Measurements from ENCODE around the gene SMYD3. TPM values are rescaled to one million over a fixed set of nuclear protein-coding genes. Genes with fewer than 3 reads are reported as not detected.

The SMYD3 gene
- total RNA-seq, 1 experiment from 2014 or later: 25.5 TPM

- Histone ChIP-seq H3K27me3 (ENCODE audit: insufficient read depth, low read length) (no peaks in the 10 kb centered on the region), H4K20me1 (ENCODE audit: control insufficient read depth, insufficient read depth, insufficient read length) (no peaks in the 10 kb centered on the region), H3K9ac (ENCODE audit: extremely low read depth, insufficient read length, low read length) (no peak overlapping the region), H3T11ph (ENCODE audit: low read length) (no peak overlapping the region), H3K4me2 (ENCODE audit: insufficient read depth, insufficient read length, low read length) (no peak overlapping the region), H3K4me1 (ENCODE audit: insufficient read depth, low read length) (no peaks in the 10 kb centered on the region), H2BK12ac (ENCODE audit: insufficient read length, low read depth, low read length) (no peak overlapping the region), H3K23me2 (ENCODE audit: insufficient read length, low read depth, low read length, poor library complexity, severe bottlenecking) (no peaks in the 10 kb centered on the region), H3K23ac (ENCODE audit: insufficient read length, low read depth, low read length) (no peak overlapping the region), H3K79me1 (ENCODE audit: insufficient read depth, low read depth, low read length, poor library complexity, severe bottlenecking) (no peaks in the 10 kb centered on the region), H2AFZ (ENCODE audit: low read length) (no peak overlapping the region), H4K91ac (ENCODE audit: insufficient read length, low read depth, low read length) (no peak overlapping the region), H3K14ac (ENCODE audit: insufficient read depth, low read length) (no peak overlapping the region), H2BK5ac (ENCODE audit: insufficient read length, low read length) (no peak overlapping the region), H2BK120ac (ENCODE audit: low read depth, low read length, poor library complexity, severe bottlenecking) (no peak overlapping the region), H3K9me3 (ENCODE audit: control insufficient read depth, low read depth, low read length) (no peaks in the 10 kb centered on the region), H3K27ac (ENCODE audit: insufficient read length, low read depth, low read length) (no peak overlapping the region), H4K8ac (replicated peaks; ENCODE audit: insufficient read length, low read depth, low read length) (no peak overlapping the region), H3K56ac (ENCODE audit: insufficient read length, low read depth, low read length) (no peak overlapping the region), H4K5ac (ENCODE audit: insufficient read length, low read depth, low read length) (no peak overlapping the region), H2BK15ac (ENCODE audit: low read depth, low read length) (no peak overlapping the region), H2AK5ac (ENCODE audit: insufficient read length, low read length) (no peak overlapping the region), H2BK20ac (ENCODE audit: low read depth, low read length, poor library complexity, severe bottlenecking) (no peak overlapping the region), H3K79me2 (ENCODE audit: insufficient read depth, low read length) (no peaks in the 10 kb centered on the region), H3K4ac (ENCODE audit: low read depth, low read length) (no peak overlapping the region), H3K18ac (ENCODE audit: insufficient read length, low read depth, low read length) (no peak overlapping the region)
- H3K9me3 Mint-ChIP-seq: no peaks in the 10 kb centered on the region; a peak in 1 of 5 replicates
- no peaks in the 10 kb centered on the region for H3K36me3 Mint-ChIP-seq (ENCODE audit: insufficient read depth in 1 of 3, low read depth in 3 of 3)
- H3K4me3 Mint-ChIP-seq: no peak overlapping the region
- H3K27ac Mint-ChIP-seq: no peak overlapping the region
- peaks cover 0 to 3% of the 10 kb centered on the region in 2 experiments; a peak in 2 of 4 replicates for H3K4me1 Mint-ChIP-seq
- WGBS (ENCODE audit: extremely low coverage, insufficient read length, low lambda C conversion rate): no CpG with 5 or more reads among the region's 7 CpGs
- no peak for DNase-seq
- TF ChIP-seq CTCF (conservative IDR thresholded peaks at IDR 0.05): no peak
- no peaks in the 10 kb centered on the region for H3K27me3 Mint-ChIP-seq (ENCODE audit: low read depth)
These were observed 549.7 kb downstream of the SMYD3 start for GRCh38 chr1:245957427-245957826.

Data from H9 (cell line).